CD4-positive, alpha-beta T cell (primary cell): ENCODE data around the gene PPIL1. TPM values are rescaled to one million over a fixed set of nuclear protein-coding genes. Genes with fewer than 3 reads are reported as not detected.

ENCODE experiments used
- ATAC-seq: fragments of 200-7000 bp; cut with Tn5 transposase; one replicate; pipeline ENCODE4 v1.10.0; 2022; ENCODE audit warnings: mild to moderate bottlenecking; ENCODE audit not compliant: poor library complexity
- CTCF ChIA-PET: fragments of 350-600 bp; sonication (Branson Sonifier 250); formaldehyde crosslinking; loops from one replicate; lab custom pipeline; 2021; ENCODE audit warnings: antibody characterized with exemption, inconsistent platforms; lab: Charles Lee
- POLR2A ChIA-PET: fragments of 350-600 bp; sonication (Branson Sonifier 250); formaldehyde crosslinking; loops from one replicate; lab custom pipeline; 2021; ENCODE audit warnings: antibody characterized with exemption, inconsistent platforms; lab: Charles Lee
- DNase-seq, 14 experiments: peaks; one replicate each; pipeline ENCODE4 v3.0.0-alpha.2; 2013 to 2020; ENCODE audit warnings: mixed read lengths in 2 of 14
- H3K27ac ChIP-seq, 2 donors: one replicate each; pipeline versions ENCODE4 v1.5.1 to v1.7.0; 2013; ENCODE audit warnings: low read length in 2 of 2, low read depth in 1 of 2, mild to moderate bottlenecking in 1 of 2
- H3K27me3 ChIP-seq, 2 experiments: 1 replicate in 1 of 2; 2 replicates in 1 of 2; pipeline versions ENCODE4 v1.6.1 to v1.7.0; 2013; ENCODE audit warnings: low read length in 2 of 2, control low read depth in 1 of 2, mild to moderate bottlenecking in 1 of 2, moderate library complexity in 1 of 2; ENCODE audit not compliant: insufficient read depth in 2 of 2, control insufficient read depth in 1 of 2
- H3K36me3 ChIP-seq: one replicate; pipeline ENCODE4 v1.6.1; 2013; ENCODE audit warnings: low read length, control low read depth; ENCODE audit not compliant: insufficient read depth
- H3K4me1 ChIP-seq: one replicate; pipeline ENCODE4 v1.6.1; 2013; ENCODE audit warnings: low read length, control low read depth; ENCODE audit not compliant: insufficient read depth
- H3K4me3 ChIP-seq: one replicate; pipeline ENCODE4 v1.5.1; 2013; ENCODE audit warnings: mild to moderate bottlenecking, low read length, moderate library complexity
- H3K9me3 ChIP-seq, 2 experiments: 1 replicate in 1 of 2; 2 replicates in 1 of 2; pipeline versions ENCODE4 v1.6.1 to v1.7.0; 2013; ENCODE audit warnings: low read length in 2 of 2, mild to moderate bottlenecking in 2 of 2, control low read depth in 1 of 2, moderate library complexity in 1 of 2; ENCODE audit not compliant: control insufficient read depth in 1 of 2, insufficient read depth in 1 of 2
- H3K27ac Mint-ChIP-seq: one replicate; pipeline ENCODE4 v1.8.0; 2020; ENCODE audit warnings: mixed read lengths
- H3K27me3 Mint-ChIP-seq: one replicate; pipeline ENCODE4 v1.8.0; 2021; ENCODE audit warnings: mixed read lengths
- H3K36me3 Mint-ChIP-seq: one replicate; pipeline ENCODE4 v1.8.0; 2021; ENCODE audit warnings: low read depth, mixed read lengths
- H3K4me1 Mint-ChIP-seq: one replicate; pipeline ENCODE4 v1.8.0; 2021; ENCODE audit warnings: low read depth, mixed read lengths
- H3K4me3 Mint-ChIP-seq: one replicate; pipeline ENCODE4 v1.8.0; 2020; ENCODE audit warnings: mild to moderate bottlenecking, mixed read lengths
- H3K9me3 Mint-ChIP-seq: one replicate; pipeline ENCODE4 v1.8.0; 2020; ENCODE audit warnings: mixed read lengths
- CTCF ChIP-seq: fragments of 200-600 bp; IDR thresholded peaks from one replicate; pipeline ENCODE4 v1.8.0; 2022; ENCODE audit warnings: antibody characterized with exemption, mild to moderate bottlenecking
- intact Hi-C, 2 experiments: fragments of 100-400 bp; cut with DNase I in 1 of 2; cut with micrococcal nuclease in 1 of 2; formaldehyde crosslinking; loops; one replicate each; pipeline versions ENCODE4 v1.15.1 to v1.9.0; 2023 to 2025; cut with DNase I, micrococcal nuclease
- total RNA-seq, 174 experiments: library from RNA in 2 of 174; stranded (reverse) in 2 of 174; gene quantifications; one replicate each; pipeline ENCODE4 v1.2.3 and lab custom pipeline; 2021 to 2026

PPIL1 gene
- total RNA-seq, 2 experiments from 2014 or later: 1.8 to 2.2 TPM

- Mint-ChIP-seq H3K4me3 (no peak overlapping the region), H3K27me3 (no peaks in the 10 kb centered on the region), H3K4me1 (peaks cover 6% of the 10 kb centered on the region), H3K27ac (no peak overlapping the region), H3K36me3 (no peaks in the 10 kb centered on the region), H3K9me3 (no peaks in the 10 kb centered on the region)
- intact Hi-C loops: no loop called here
- ATAC-seq (no peak), DNase-seq (no peak)
- Histone ChIP-seq H3K4me3 (no peak overlapping the region), H3K27ac (no peak overlapping the region), H3K36me3 (no peaks in the 10 kb centered on the region), H3K4me1 (peaks cover 15% of the 10 kb centered on the region), H3K9me3 (no peaks in the 10 kb centered on the region), H3K27me3 (no peaks in the 10 kb centered on the region)
- ChIA-PET POLR2A (no interaction called here), CTCF (no interaction called here)
- TF ChIP-seq CTCF: no peak
Measured at GRCh38 chr6:36824253-36824652, 50.4 kb downstream of the PPIL1 start.

GRCh38 chr6:36823421-36824096 lies 51.0 kb downstream of the PPIL1 start:
- peaks cover 15% of the 10 kb centered on the region for H3K4me1 ChIP-seq
- POLR2A ChIA-PET: no interaction called here
- Mint-ChIP-seq H3K9me3 (no peaks in the 10 kb centered on the region), H3K36me3 (no peaks in the 10 kb centered on the region), H3K4me3 (no peak overlapping the region), H3K27me3 (no peaks in the 10 kb centered on the region), H3K27ac (no peak overlapping the region), H3K4me1 (peaks cover 6% of the 10 kb centered on the region)
- CTCF ChIA-PET: no interaction called here
- H3K9me3 ChIP-seq: no peaks in the 10 kb centered on the region
- intact Hi-C loops: no loop called here
- H3K27ac ChIP-seq: no peak overlapping the region
- no peak for DNase-seq
- H3K27me3 ChIP-seq: no peaks in the 10 kb centered on the region
- no peak overlapping the region for H3K4me3 ChIP-seq
- no peaks in the 10 kb centered on the region for H3K36me3 ChIP-seq
- no peak for TF ChIP-seq CTCF
- ATAC-seq: no peak

- Histone ChIP-seq H3K9me3 (no peaks in the 10 kb centered on the region), H3K27ac (no peak overlapping the region), H3K4me1 (peaks cover 12% of the 10 kb centered on the region), H3K36me3 (no peaks in the 10 kb centered on the region), H3K27me3 (no peaks in the 10 kb centered on the region), H3K4me3 (no peak overlapping the region)
- intact Hi-C loops: no loop called here
- Mint-ChIP-seq H3K4me3 (no peak overlapping the region), H3K4me1 (peaks cover 4% of the 10 kb centered on the region), H3K27ac (no peak overlapping the region), H3K9me3 (no peaks in the 10 kb centered on the region), H3K27me3 (no peaks in the 10 kb centered on the region), H3K36me3 (no peaks in the 10 kb centered on the region)
- DNase-seq (no peak), ATAC-seq (no peak)
- POLR2A ChIA-PET: no interaction called here
- CTCF ChIA-PET: no interaction called here
- TF ChIP-seq CTCF: no peak
Measured at GRCh38 chr6:36822506-36823269, 51.9 kb downstream of the PPIL1 start.
